Measurements from ENCODE around the gene SPACA6. TPM values are rescaled to one million over a fixed set of nuclear protein-coding genes. Genes with fewer than 3 reads are reported as not detected.

The SPACA6 gene
- total and polyA plus RNA-seq, 7 experiments from 2014 or later, result 2.0 to 11.5 (median 7.2) TPM

DNA sequence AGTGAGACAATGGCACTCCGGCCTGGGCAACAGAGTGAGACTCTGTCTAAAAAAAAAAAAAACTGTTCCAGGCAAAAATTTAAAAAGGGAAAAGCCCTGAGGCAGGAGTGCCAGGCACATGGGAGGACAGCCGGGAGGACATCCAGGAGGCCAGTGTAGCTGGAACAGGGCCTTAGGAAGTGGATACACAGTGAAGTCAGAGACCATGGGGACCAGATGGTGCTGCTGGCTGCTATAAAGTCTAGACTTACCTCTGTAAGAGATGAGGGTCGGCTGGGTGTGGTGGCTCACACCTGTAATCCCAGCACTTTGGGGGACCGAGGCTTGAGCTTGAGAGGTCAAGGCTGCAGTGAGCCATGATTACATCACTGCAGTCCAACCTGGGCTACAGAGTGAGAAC lies 15.7 kb downstream of the SPACA6 start:
- intact Hi-C loops (cut with micrococcal nuclease), result loop anchor here (10.0 kb wide), 2 partner anchors 904 to 984 kb away; partner anchors contain the start of gene CLEC11A (in 1 of the 2)
- H3K36me3 ChIP-seq (ENCODE audit: control insufficient read depth in 2 of 3, insufficient read depth in 3 of 3, low read length in 3 of 3), result peaks cover 0 to 9% (median 0%) of the 10 kb centered on the region in 3 experiments
- H3K27me3 ChIP-seq (ENCODE audit: control insufficient read depth in 2 of 2, insufficient read depth in 2 of 2, low read length in 2 of 2), result no peaks in the 10 kb centered on the region
- Mint-ChIP-seq H3K27ac (no peak overlapping the region), H3K4me1 (peaks cover 16 to 50% (median 28%) of the 10 kb centered on the region in 7 donors), H3K36me3 (peaks cover 4 to 29% (median 25%) of the 10 kb centered on the region in 5 donors), H3K9me3 (peaks cover 0 to 4% (median 0%) of the 10 kb centered on the region in 11 donors), H3K4me3 (no peak overlapping the region), H3K27me3 (peaks cover 0 to 13% (median 0%) of the 10 kb centered on the region in 5 donors)
- no peaks in the 10 kb centered on the region for H3K9me3 ChIP-seq (ENCODE audit: control insufficient read depth in 2 of 3, low read length in 3 of 3)
- CTCF ChIA-PET, result no interaction called here
- no peak overlapping the region for H3K4me3 ChIP-seq (ENCODE audit: low read length)
- ATAC-seq (no peak), DNase-seq (no peak)
- H3K27ac ChIP-seq (ENCODE audit: low read depth, low read length), result no peak overlapping the region
- POLR2A ChIA-PET, result no interaction called here
- H3K4me1 ChIP-seq (ENCODE audit: control insufficient read depth in 2 of 2, insufficient read depth in 2 of 2, low read length in 2 of 2), result peaks cover 0 to 3% of the 10 kb centered on the region in 2 donors

- Mint-ChIP-seq H3K36me3 (peaks cover 4 to 29% (median 25%) of the 10 kb centered on the region in 5 donors), H3K27me3 (peaks cover 0 to 13% (median 0%) of the 10 kb centered on the region in 5 donors), H3K4me3 (no peak overlapping the region), H3K9me3 (peaks cover 0 to 4% (median 0%) of the 10 kb centered on the region in 11 donors), H3K4me1 (peaks cover 13 to 50% (median 26%) of the 10 kb centered on the region in 7 donors), H3K27ac (no peak overlapping the region)
- intact Hi-C loops (cut with micrococcal nuclease), result loop anchor here (10.0 kb wide), 2 partner anchors 905 to 985 kb away; partner anchors contain the start of gene CLEC11A (in 1 of the 2)
- ChIA-PET CTCF (no interaction called here), POLR2A (no interaction called here)
- DNase-seq, result no peak
- ATAC-seq, result no peak
- Histone ChIP-seq H3K36me3 (ENCODE audit: control insufficient read depth in 2 of 3, insufficient read depth in 3 of 3, low read length in 3 of 3) (peaks cover 0 to 5% (median 0%) of the 10 kb centered on the region in 3 experiments), H3K27ac (ENCODE audit: low read depth, low read length) (no peak overlapping the region), H3K27me3 (ENCODE audit: control insufficient read depth in 2 of 2, insufficient read depth in 2 of 2, low read length in 2 of 2) (no peaks in the 10 kb centered on the region), H3K9me3 (ENCODE audit: control insufficient read depth in 2 of 3, low read length in 3 of 3) (no peaks in the 10 kb centered on the region), H3K4me1 (ENCODE audit: control insufficient read depth in 2 of 2, insufficient read depth in 2 of 2, low read length in 2 of 2) (peaks cover 0 to 3% of the 10 kb centered on the region in 2 donors), H3K4me3 (ENCODE audit: low read length) (no peak overlapping the region)
These were observed 16.4 kb downstream of the SPACA6 start for GRCh38 chr19:51709575-51709974.

DNA sequence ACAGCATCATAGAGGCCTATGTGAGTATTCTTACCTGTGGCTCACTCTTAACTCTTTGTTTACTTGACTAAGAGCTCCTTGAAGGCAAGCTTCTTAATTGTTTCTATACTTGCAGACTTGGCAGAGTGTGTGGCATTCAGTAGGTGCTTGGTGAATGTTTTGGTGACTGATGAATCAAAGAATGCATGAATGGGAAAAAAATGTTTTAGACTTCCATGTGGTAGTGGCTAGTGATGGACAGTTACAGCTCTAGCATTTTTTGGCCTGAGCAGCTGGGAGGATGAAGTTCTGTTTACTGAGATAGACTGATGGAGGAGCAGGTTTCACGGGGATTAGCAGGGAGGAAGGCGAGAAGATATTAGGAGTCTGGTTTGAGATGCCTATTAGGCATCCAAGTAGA lies 17.0 kb downstream of the SPACA6 start:
- Histone ChIP-seq H3K27me3 (ENCODE audit: control insufficient read depth in 2 of 2, insufficient read depth in 2 of 2, low read length in 2 of 2) (no peaks in the 10 kb centered on the region), H3K9me3 (ENCODE audit: control insufficient read depth in 2 of 3, low read length in 3 of 3) (no peaks in the 10 kb centered on the region), H3K36me3 (ENCODE audit: control insufficient read depth in 2 of 3, insufficient read depth in 3 of 3, low read length in 3 of 3) (peaks cover 0 to 5% (median 0%) of the 10 kb centered on the region in 3 experiments), H3K27ac (ENCODE audit: low read depth, low read length) (no peak overlapping the region), H3K4me1 (ENCODE audit: control insufficient read depth in 2 of 2, insufficient read depth in 2 of 2, low read length in 2 of 2) (no peaks in the 10 kb centered on the region), H3K4me3 (ENCODE audit: low read length) (no peak overlapping the region)
- no peak for DNase-seq
- Mint-ChIP-seq H3K27ac (no peak overlapping the region), H3K9me3 (peaks cover 0 to 5% (median 0%) of the 10 kb centered on the region in 11 donors), H3K36me3 (peaks cover 4 to 28% (median 24%) of the 10 kb centered on the region in 5 donors), H3K27me3 (peaks cover 0 to 13% (median 0%) of the 10 kb centered on the region in 5 donors), H3K4me1 (peaks cover 9 to 47% (median 22%) of the 10 kb centered on the region in 7 donors), H3K4me3 (no peak overlapping the region)
- ChIA-PET POLR2A (no interaction called here), CTCF (no interaction called here)
- ATAC-seq, result no peak
- intact Hi-C loops (cut with micrococcal nuclease), result no loop called here

DNA sequence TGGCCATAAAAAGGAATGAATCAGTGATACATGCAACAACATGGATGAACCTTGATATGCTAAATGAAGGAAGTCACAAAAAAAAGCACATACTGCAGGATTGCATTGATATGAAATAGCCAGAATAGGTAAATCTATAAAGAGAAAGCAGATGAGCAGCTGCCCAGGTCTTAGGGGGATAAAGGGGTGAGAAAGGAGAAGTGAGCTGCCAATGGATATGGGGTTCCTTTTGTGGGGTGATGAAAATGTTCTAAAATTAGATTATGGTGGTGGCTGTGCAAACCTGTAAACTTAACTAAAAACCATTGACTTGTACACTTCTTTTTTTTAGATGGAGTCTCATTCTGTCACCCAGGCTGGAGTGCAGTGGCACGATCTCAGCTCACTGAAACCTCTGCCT lies 18.6 kb downstream of the SPACA6 start:
- DNase-seq (no peak), ATAC-seq (no peak)
- no peak overlapping the region for H3K4me3 ChIP-seq (ENCODE audit: low read length)
- peaks cover 3 to 16% (median 12%) of the 10 kb centered on the region in 5 donors for H3K36me3 Mint-ChIP-seq
- H3K27ac ChIP-seq (ENCODE audit: low read depth, low read length), result no peak overlapping the region
- H3K27me3 ChIP-seq (ENCODE audit: control insufficient read depth in 2 of 2, insufficient read depth in 2 of 2, low read length in 2 of 2), result no peaks in the 10 kb centered on the region
- no peaks in the 10 kb centered on the region for H3K4me1 ChIP-seq (ENCODE audit: control insufficient read depth in 2 of 2, insufficient read depth in 2 of 2, low read length in 2 of 2)
- peaks cover 0 to 3% (median 0%) of the 10 kb centered on the region in 3 experiments for H3K36me3 ChIP-seq (ENCODE audit: control insufficient read depth in 2 of 3, insufficient read depth in 3 of 3, low read length in 3 of 3)
- H3K27ac Mint-ChIP-seq, result no peak overlapping the region
- intact Hi-C loops (cut with micrococcal nuclease), result no loop called here
- ChIA-PET POLR2A (no interaction called here), CTCF (no interaction called here)
- H3K4me1 Mint-ChIP-seq, result peaks cover 0 to 31% (median 9%) of the 10 kb centered on the region in 7 donors
- H3K27me3 Mint-ChIP-seq, result peaks cover 0 to 17% (median 11%) of the 10 kb centered on the region in 5 donors
- H3K9me3 ChIP-seq (ENCODE audit: control insufficient read depth in 2 of 3, low read length in 3 of 3), result no peaks in the 10 kb centered on the region
- H3K9me3 Mint-ChIP-seq, result peaks cover 0 to 14% (median 1%) of the 10 kb centered on the region in 11 donors
- no peak overlapping the region for H3K4me3 Mint-ChIP-seq

- no peak overlapping the region for H3K4me3 ChIP-seq (ENCODE audit: low read length)
- H3K4me3 Mint-ChIP-seq, result no peak overlapping the region
- ChIA-PET POLR2A (interaction anchor here (1.0 kb wide), 1 partner anchor 291 kb away, joined by 3 read pairs; no protein-coding TSS in a partner anchor), CTCF (no interaction called here)
- H3K9me3 Mint-ChIP-seq, result peaks cover 0 to 14% (median 1%) of the 10 kb centered on the region in 11 donors
- no peak for DNase-seq
- H3K27me3 Mint-ChIP-seq, result peaks cover 0 to 19% (median 13%) of the 10 kb centered on the region in 5 donors
- H3K4me1 Mint-ChIP-seq, result peaks cover 0 to 30% (median 9%) of the 10 kb centered on the region in 7 donors
- no peaks in the 10 kb centered on the region for H3K9me3 ChIP-seq (ENCODE audit: control insufficient read depth in 2 of 3, low read length in 3 of 3)
- no peaks in the 10 kb centered on the region for H3K27me3 ChIP-seq (ENCODE audit: control insufficient read depth in 2 of 2, insufficient read depth in 2 of 2, low read length in 2 of 2)
- H3K36me3 Mint-ChIP-seq, result peaks cover 0 to 12% (median 8%) of the 10 kb centered on the region in 5 donors
- no peak overlapping the region for H3K27ac ChIP-seq (ENCODE audit: low read depth, low read length)
- no peaks in the 10 kb centered on the region for H3K36me3 ChIP-seq (ENCODE audit: control insufficient read depth in 2 of 3, insufficient read depth in 3 of 3, low read length in 3 of 3)
- ATAC-seq, result no peak
- H3K4me1 ChIP-seq (ENCODE audit: control insufficient read depth in 2 of 2, insufficient read depth in 2 of 2, low read length in 2 of 2), result no peaks in the 10 kb centered on the region
- H3K27ac Mint-ChIP-seq, result no peak overlapping the region
- intact Hi-C loops (cut with micrococcal nuclease), result no loop called here
These were observed 19.4 kb downstream of the SPACA6 start for GRCh38 chr19:51712461-51713081.

- Histone ChIP-seq H3K36me3 (ENCODE audit: control insufficient read depth in 2 of 3, insufficient read depth in 3 of 3, low read length in 3 of 3) (no peaks in the 10 kb centered on the region), H3K27ac (ENCODE audit: low read depth, low read length) (no peak overlapping the region), H3K4me1 (ENCODE audit: control insufficient read depth in 2 of 2, insufficient read depth in 2 of 2, low read length in 2 of 2) (no peaks in the 10 kb centered on the region), H3K9me3 (ENCODE audit: control insufficient read depth in 2 of 3, low read length in 3 of 3) (no peaks in the 10 kb centered on the region), H3K4me3 (ENCODE audit: low read length) (no peak overlapping the region), H3K27me3 (ENCODE audit: control insufficient read depth in 2 of 2, insufficient read depth in 2 of 2, low read length in 2 of 2) (no peaks in the 10 kb centered on the region)
- ChIA-PET POLR2A (no interaction called here), CTCF (no interaction called here)
- peaks cover 7 to 27% (median 19%) of the 10 kb centered on the region in 5 donors for H3K27me3 Mint-ChIP-seq
- ATAC-seq (no peak), DNase-seq (no peak)
- peaks cover 0 to 14% (median 2%) of the 10 kb centered on the region in 11 donors for H3K9me3 Mint-ChIP-seq
- H3K27ac Mint-ChIP-seq, result peak overlapping the region in 1 of 9 donors; percentile 80
- H3K36me3 Mint-ChIP-seq, result peaks cover 0 to 9% (median 5%) of the 10 kb centered on the region in 5 donors
- peaks cover 0 to 23% (median 9%) of the 10 kb centered on the region in 7 donors for H3K4me1 Mint-ChIP-seq
- H3K4me3 Mint-ChIP-seq, result no peak overlapping the region
- intact Hi-C loops (cut with micrococcal nuclease), result no loop called here
These were observed 20.5 kb downstream of the SPACA6 start for GRCh38 chr19:51713319-51714285.
